HepG2 (cell line): ENCODE results near the gene EID1. TPM values are rescaled to one million over a fixed set of nuclear protein-coding genes. Genes with fewer than 3 reads are reported as not detected.

Source experiments
- ATAC-seq: fragments of 200-7000 bp; cut with Tn5 transposase; 3 replicates; pipeline ENCODE4 v1.9.1; 2020; ENCODE audit warnings: mild to moderate bottlenecking, moderate library complexity
- BruUV-seq: library from RNA; stranded (reverse); fragments of 400-500 nt; replicated peaks from 2 replicates; lab custom pipeline; 2021; lab: Mats Ljungman, UMichigan
- CTCF ChIA-PET: fragments of 300-600 bp; formaldehyde crosslinking; extraction: SDS; loops from one replicate; lab custom pipeline; 2021; ENCODE audit warnings: low total read pairs, inconsistent platforms, low intra/inter-chr PET ratio; lab: Yijun Ruan, JAX
- POLR2A ChIA-PET: fragments of 350-600 bp; sonication (Branson Sonifier 250); formaldehyde crosslinking; loops from one replicate; lab custom pipeline; 2020; ENCODE audit warnings: antibody characterized with exemption, inconsistent platforms; lab: Yijun Ruan, JAX
- DNase-seq: peaks from one replicate; pipeline ENCODE4 v3.0.0-alpha.2; 2015; ENCODE audit warnings: low spot score
- FAIRE-seq: peaks from 3 replicates; lab custom pipeline; 2011; peaks lifted over from hg19 to GRCh38; lab: Jason Lieb, UNC
- H2AFZ ChIP-seq: one replicate; pipeline ENCODE4 v1.6.1; 2011; ENCODE audit warnings: low read length, inconsistent platforms
- H3K27ac ChIP-seq: fragments of 300-600 bp; 3 replicates; pipeline ENCODE4 v1.8.0; 2011; ENCODE audit warnings: mixed run types, mild to moderate bottlenecking, mixed read lengths, low read length, inconsistent platforms; ENCODE audit not compliant: insufficient read depth; ENCODE audit errors: extremely low read length
- H3K27me3 ChIP-seq, 2 experiments: fragments of 200-600 bp in 1 of 2; 2 replicates in 1 of 2; 3 replicates in 1 of 2; pipeline versions ENCODE4 v1.6.0 to v1.8.0; 2011; ENCODE audit warnings: low read length in 2 of 2, mild to moderate bottlenecking in 2 of 2, moderate library complexity in 2 of 2, inconsistent platforms in 1 of 2; ENCODE audit not compliant: insufficient read depth in 2 of 2, control insufficient read depth in 1 of 2
- H3K36me3 ChIP-seq, 2 experiments: fragments of 200-600 bp in 1 of 2; replicated peaks in 1 of 2; 2 replicates in 1 of 2; 3 replicates in 1 of 2; pipeline versions ENCODE4 v1.5.1 to v1.8.0; 2011; ENCODE audit warnings: low read length in 2 of 2, inconsistent platforms in 1 of 2; ENCODE audit not compliant: insufficient read depth in 2 of 2, control insufficient read depth in 1 of 2
- H3K4me1 ChIP-seq: 2 replicates; pipeline ENCODE4 v1.5.1; 2012; ENCODE audit warnings: low read length, inconsistent platforms; ENCODE audit not compliant: insufficient read depth
- H3K4me2 ChIP-seq: 2 replicates; pipeline ENCODE4 v1.6.0; 2011; ENCODE audit warnings: low read depth, low read length, inconsistent platforms
- H3K4me3 ChIP-seq, 3 experiments: fragments of 200-600 bp in 1 of 3; sonication (generic), shearing (Covaris generic) in 1 of 3; replicated peaks in 1 of 3; 2 replicates each; pipeline ENCODE4 v1.5.1; 2011 to 2016; ENCODE audit warnings: low read length in 3 of 3, inconsistent platforms in 2 of 3, low read depth in 2 of 3, mild to moderate bottlenecking in 2 of 3, control low read depth in 1 of 3, mixed read lengths in 1 of 3; ENCODE audit not compliant: insufficient read depth in 1 of 3
- H3K79me2 ChIP-seq: one replicate; pipeline ENCODE4 v1.6.1; 2011; ENCODE audit warnings: low read length, inconsistent platforms; ENCODE audit not compliant: insufficient read depth
- H3K9ac ChIP-seq: 2 replicates; pipeline ENCODE4 v1.6.0; 2011; ENCODE audit warnings: mild to moderate bottlenecking, low read depth, low read length, inconsistent platforms; ENCODE audit not compliant: insufficient read depth
- H3K9me3 ChIP-seq: 2 replicates; pipeline ENCODE4 v1.5.1; 2012; ENCODE audit warnings: mild to moderate bottlenecking, low read length
- H4K20me1 ChIP-seq: 2 replicates; pipeline ENCODE4 v1.6.0; 2011; ENCODE audit warnings: inconsistent platforms, mild to moderate bottlenecking, low read length, moderate library complexity; ENCODE audit not compliant: insufficient read depth
- RNF2 ChIP-seq: fragments of 450-650 bp; conservative IDR thresholded peaks from 2 replicates; pipeline ENCODE4 v1.6.1; 2016; ENCODE audit warnings: low read depth
- TAF1 ChIP-seq: sonication (generic); formaldehyde crosslinking; IDR thresholded peaks from 2 replicates; pipeline ENCODE4 v1.4.0; 2020; ENCODE audit warnings: missing genetic modification reagents
- YEATS2 ChIP-seq: sonication (generic); formaldehyde crosslinking; IDR thresholded peaks from 2 replicates; pipeline ENCODE4 v1.4.0; 2020; ENCODE audit warnings: missing genetic modification reagents, borderline replicate concordance
- ZNF205 ChIP-seq: IDR thresholded peaks from 2 replicates; pipeline ENCODE4 v1.6.1; 2018; ENCODE audit warnings: missing biosample characterization, missing genetic modification reagents
- WGBS: methylation state at CpG from one replicate; pipeline ENCODE4 v1.1.6; 2017; ENCODE audit warnings: low lambda C conversion rate; 5-methylcytosine and 5-hydroxymethylcytosine counted together
- in situ Hi-C: cut with HindIII; loops from 2 replicates; pipeline ENCODE4 v1.10.0; 2017; ENCODE audit warnings: low pct_unique_long_range_greater_than_20kb; ENCODE audit not compliant: extremely low pct_ligation_motif_present
- intact Hi-C: fragments of 100-400 bp; cut with micrococcal nuclease; formaldehyde crosslinking; loops from one replicate; pipeline ENCODE4 v1.10.0; 2022; ENCODE audit not compliant: unreplicated experiment
- polyA plus RNA-seq, 8 experiments: library from polyadenylated mRNA; depleted of rRNA in 3 of 8; stranded (reverse) in 7 of 8; unstranded in 1 of 8; fragments of >200 nt; fragmentation: Illumina TruSeq in 4 of 8; extraction: Trizol in 4 of 8; gene quantifications; 2 replicates each; pipeline versions ENCODE4 v1.2.1 to v1.2.3, GENCODE V29; 2011 to 2016; ENCODE audit warnings: low read depth in 4 of 8, missing spikeins in 1 of 8, mixed read lengths in 1 of 8; ENCODE audit not compliant: insufficient read depth in 1 of 8
- total RNA-seq, 5 experiments: library from RNA; depleted of rRNA; stranded (reverse); fragments of >200 nt; fragmentation: Illumina TruSeq; extraction: Trizol; gene quantifications; 2 replicates each; pipeline ENCODE4 v1.2.3, GENCODE V29; 2016; ENCODE audit warnings: low read depth in 1 of 5
- TF ChIP-seq, protein P1 (sequence below): sonication (generic); formaldehyde crosslinking; IDR thresholded peaks from 2 replicates; pipeline ENCODE4 v1.4.0; 2020; ENCODE audit warnings: mild to moderate bottlenecking, missing genetic modification reagents
- TF ChIP-seq, protein P2 (sequence below), 2 experiments: sonication (generic) in 1 of 2; formaldehyde crosslinking in 1 of 2; IDR thresholded peaks; 2 replicates each; pipeline versions ENCODE4 v1.6.1 to v1.9.0; 2014 to 2022; ENCODE audit warnings: antibody characterized with exemption in 1 of 2, borderline replicate concordance in 1 of 2, inconsistent platforms in 1 of 2, low read depth in 1 of 2, missing genetic modification reagents in 1 of 2

The EID1 gene
- total and polyA plus RNA-seq, 2 of the 13 experiments (the other 11 are each of a cell fraction or from before 2014, with no cell fraction given): 2.2 to 5.4 TPM

GRCh38 chr15:48914717-48915116, 36.8 kb downstream of the EID1 start:
- in situ Hi-C loops (no loop called here), intact Hi-C loops (no loop called here)
- ATAC-seq (no peak), DNase-seq (no peak), FAIRE-seq (no peak)
- POLR2A ChIA-PET: no interaction called here
- BruUV-seq: no TSS peak
- H3K27me3 ChIP-seq: no peaks in the 10 kb centered on the region
- H3K4me2 ChIP-seq: no peak overlapping the region
- TF ChIP-seq ZNF205 (CRISPR knock-in tag): no peak
- TF ChIP-seq YEATS2 (CRISPR knock-in tag): no peak
- TF ChIP-seq, protein P1, sequence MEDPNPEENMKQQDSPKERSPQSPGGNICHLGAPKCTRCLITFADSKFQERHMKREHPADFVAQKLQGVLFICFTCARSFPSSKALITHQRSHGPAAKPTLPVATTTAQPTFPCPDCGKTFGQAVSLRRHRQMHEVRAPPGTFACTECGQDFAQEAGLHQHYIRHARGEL (CRISPR knock-in tag): no peak
- no peak for TF ChIP-seq RNF2
- no peak for TF ChIP-seq TAF1
- TF ChIP-seq, protein P2, sequence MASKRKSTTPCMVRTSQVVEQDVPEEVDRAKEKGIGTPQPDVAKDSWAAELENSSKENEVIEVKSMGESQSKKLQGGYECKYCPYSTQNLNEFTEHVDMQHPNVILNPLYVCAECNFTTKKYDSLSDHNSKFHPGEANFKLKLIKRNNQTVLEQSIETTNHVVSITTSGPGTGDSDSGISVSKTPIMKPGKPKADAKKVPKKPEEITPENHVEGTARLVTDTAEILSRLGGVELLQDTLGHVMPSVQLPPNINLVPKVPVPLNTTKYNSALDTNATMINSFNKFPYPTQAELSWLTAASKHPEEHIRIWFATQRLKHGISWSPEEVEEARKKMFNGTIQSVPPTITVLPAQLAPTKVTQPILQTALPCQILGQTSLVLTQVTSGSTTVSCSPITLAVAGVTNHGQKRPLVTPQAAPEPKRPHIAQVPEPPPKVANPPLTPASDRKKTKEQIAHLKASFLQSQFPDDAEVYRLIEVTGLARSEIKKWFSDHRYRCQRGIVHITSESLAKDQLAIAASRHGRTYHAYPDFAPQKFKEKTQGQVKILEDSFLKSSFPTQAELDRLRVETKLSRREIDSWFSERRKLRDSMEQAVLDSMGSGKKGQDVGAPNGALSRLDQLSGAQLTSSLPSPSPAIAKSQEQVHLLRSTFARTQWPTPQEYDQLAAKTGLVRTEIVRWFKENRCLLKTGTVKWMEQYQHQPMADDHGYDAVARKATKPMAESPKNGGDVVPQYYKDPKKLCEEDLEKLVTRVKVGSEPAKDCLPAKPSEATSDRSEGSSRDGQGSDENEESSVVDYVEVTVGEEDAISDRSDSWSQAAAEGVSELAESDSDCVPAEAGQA (IDR thresholded peaks at IDR 0.05; ENCODE audit: low read depth): no peak
- TF ChIP-seq, protein P2 (CRISPR knock-in tag; IDR thresholded peaks at IDR 0.05; ENCODE audit: borderline replicate concordance): no peak
- no peak overlapping the region for H3K9ac ChIP-seq
- H4K20me1 ChIP-seq: no peaks in the 10 kb centered on the region
- H3K79me2 ChIP-seq: no peaks in the 10 kb centered on the region
- H3K9me3 ChIP-seq: no peaks in the 10 kb centered on the region
- WGBS: 93% methylated on average over 3 of the region's 3 CpGs
- no peak overlapping the region for H3K4me3 ChIP-seq
- CTCF ChIA-PET: no interaction called here
- H2AFZ ChIP-seq: no peak overlapping the region
- no peaks in the 10 kb centered on the region for H3K4me1 ChIP-seq
- H3K36me3 ChIP-seq: no peaks in the 10 kb centered on the region
- H3K27ac ChIP-seq: no peak overlapping the region
